HCT116 (cell line): ENCODE data around the gene SLC25A33. TPM values are rescaled to one million over a fixed set of nuclear protein-coding genes. Genes with fewer than 3 reads are reported as not detected.

ENCODE experiments used
- ATAC-seq: fragments of 200-7000 bp; cut with Tn5 transposase; 2 replicates; pipeline ENCODE4 v1.9.1; 2020; ENCODE audit warnings: mild to moderate bottlenecking, moderate library complexity
- BruUV-seq: library from RNA; stranded (reverse); fragments of 400-500 nt; replicated peaks from 2 replicates; lab custom pipeline; 2021; lab: Mats Ljungman, UMichigan
- CTCF ChIA-PET: fragments of 300-600 bp; sonication (Branson Sonifier 250); formaldehyde crosslinking; loops from one replicate; lab custom pipeline; 2021; ENCODE audit warnings: antibody characterized with exemption; lab: Charles Lee
- POLR2A ChIA-PET: fragments of 300-600, 350-600 bp; sonication (Branson Sonifier 250); formaldehyde crosslinking; loops from one replicate; lab custom pipeline; 2021; ENCODE audit warnings: antibody characterized with exemption; lab: Charles Lee
- RAD21 ChIA-PET, 2 experiments: fragments of 300-600 bp; sonication (Branson Sonifier 250); formaldehyde crosslinking; loops; one replicate each; lab custom pipeline; 2023; ENCODE audit warnings: low total read pairs in 2 of 2; ENCODE audit not compliant: uncharacterized antibody in 2 of 2, unreplicated experiment in 2 of 2, low non-redundant PET in 1 of 2; lab: Charles Lee
- DNase-seq: peaks from one replicate; pipeline ENCODE4 v3.0.0-alpha.2; 2010; ENCODE audit warnings: low read depth, low spot score
- H2AFZ ChIP-seq: fragments of 200-600 bp; shearing (Covaris generic), sonication (generic); 2 replicates; pipeline ENCODE4 v1.6.1; 2017; ENCODE audit warnings: low read depth, mixed run types, mixed read lengths, antibody characterized with exemption, low read length; ENCODE audit not compliant: poor library complexity, severe bottlenecking
- H3K27ac ChIP-seq: 2 replicates; pipeline ENCODE4 v1.5.1; 2012; ENCODE audit warnings: low read depth, low read length
- H3K27me3 ChIP-seq: fragments of 200-600 bp; sonication (generic); 2 replicates; pipeline ENCODE4 v1.6.1; 2016; ENCODE audit warnings: mixed run types, low read length, mixed read lengths; ENCODE audit not compliant: insufficient read depth
- H3K36me3 ChIP-seq, 2 experiments: fragments of 200-500 bp in 1 of 2; fragments of 200-600 bp in 1 of 2; sonication (Bioruptor generic) in 1 of 2; sonication (generic) in 1 of 2; 2 replicates each; pipeline versions ENCODE4 v1.5.1 to v1.6.1; 2014 to 2016; ENCODE audit warnings: low read length in 2 of 2, inconsistent platforms in 1 of 2, mixed read lengths in 1 of 2, mixed run types in 1 of 2; ENCODE audit not compliant: insufficient read depth in 2 of 2, control insufficient read depth in 1 of 2
- H3K4me1 ChIP-seq, 2 experiments: fragments of 200-600 bp in 1 of 2; sonication (generic) in 1 of 2; 2 replicates each; pipeline versions ENCODE4 v1.5.1 to v1.6.1; 2012 to 2017; ENCODE audit warnings: low read length in 2 of 2, inconsistent platforms in 1 of 2, mild to moderate bottlenecking in 1 of 2, mixed read lengths in 1 of 2, mixed run types in 1 of 2, moderate library complexity in 1 of 2; ENCODE audit not compliant: insufficient read depth in 2 of 2, control insufficient read depth in 1 of 2
- H3K4me2 ChIP-seq: fragments of 200-600 bp; sonication (generic); 2 replicates; pipeline ENCODE4 v1.6.1; 2017; ENCODE audit warnings: mixed run types, low read length, mixed read lengths
- H3K4me3 ChIP-seq, 2 experiments: fragments of 200-600 bp in 1 of 2; sonication (generic) in 1 of 2; replicated peaks in 1 of 2; 2 replicates each; pipeline ENCODE4 v1.5.1; 2011 to 2016; ENCODE audit warnings: low read length in 2 of 2, control low read depth in 1 of 2, low read depth in 1 of 2, mild to moderate bottlenecking in 1 of 2, mixed read lengths in 1 of 2, mixed run types in 1 of 2
- H3K79me2 ChIP-seq: fragments of 200-600 bp; sonication (generic); 2 replicates; pipeline ENCODE4 v1.6.1; 2017; ENCODE audit warnings: mild to moderate bottlenecking, mixed run types, low read length, moderate library complexity, mixed read lengths; ENCODE audit not compliant: insufficient read depth
- H3K9ac ChIP-seq: fragments of 200-600 bp; sonication (generic); 2 replicates; pipeline ENCODE4 v1.6.1; 2016; ENCODE audit warnings: low read length, mixed read lengths
- H3K9me2 ChIP-seq: fragments of 200-600 bp; sonication (generic), shearing (Covaris generic); 2 replicates; pipeline ENCODE4 v1.6.1; 2017; ENCODE audit warnings: mixed run types, mild to moderate bottlenecking, moderate library complexity; ENCODE audit not compliant: insufficient read depth
- H3K9me3 ChIP-seq, 2 experiments: fragments of 200-500 bp in 1 of 2; fragments of 200-600 bp in 1 of 2; sonication (Bioruptor generic) in 1 of 2; sonication (generic) in 1 of 2; 2 replicates each; pipeline ENCODE4 v1.6.1; 2014 to 2017; ENCODE audit warnings: low read length in 2 of 2, mixed read lengths in 2 of 2, inconsistent platforms in 1 of 2, low read depth in 1 of 2, mild to moderate bottlenecking in 1 of 2, mixed run types in 1 of 2, moderate library complexity in 1 of 2; ENCODE audit not compliant: control insufficient read depth in 1 of 2, insufficient read depth in 1 of 2
- H4K20me1 ChIP-seq: fragments of 200-600 bp; sonication (generic), shearing (Covaris generic); 2 replicates; pipeline ENCODE4 v1.6.1; 2017; ENCODE audit warnings: mixed run types, mild to moderate bottlenecking, moderate library complexity; ENCODE audit not compliant: insufficient read depth
- ATF3 ChIP-seq: IDR thresholded peaks from 2 replicates; pipeline ENCODE4 v1.6.1; 2012
- CEBPB ChIP-seq: IDR thresholded peaks from 2 replicates; pipeline ENCODE4 v1.6.1; 2012; ENCODE audit warnings: low read depth
- EZH2phosphoT487 ChIP-seq: fragments of 200-600 bp; IDR thresholded peaks from 2 replicates; pipeline ENCODE4 v1.6.1; 2018; ENCODE audit warnings: antibody characterized with exemption, borderline replicate concordance
- FOSL1 ChIP-seq: IDR thresholded peaks from 2 replicates; pipeline ENCODE4 v1.6.1; 2012; ENCODE audit warnings: low read depth
- POLR2AphosphoS5 ChIP-seq: IDR thresholded peaks from 2 replicates; pipeline ENCODE4 v1.6.1; 2011; ENCODE audit warnings: mild to moderate bottlenecking, low read depth, low read length, moderate library complexity
- REST ChIP-seq: IDR thresholded peaks from 2 replicates; pipeline ENCODE4 v1.6.1; 2012; ENCODE audit warnings: low read depth
- SIN3A ChIP-seq: IDR thresholded peaks from 2 replicates; pipeline ENCODE4 v1.6.1; 2012; ENCODE audit warnings: low read depth
- SP1 ChIP-seq: IDR thresholded peaks from 2 replicates; pipeline ENCODE4 v1.6.1; 2012; ENCODE audit warnings: low read depth
- ZNF274 ChIP-seq: fragments of 200-500 bp; sonication (Bioruptor generic); IDR thresholded peaks from 2 replicates; pipeline ENCODE4 v1.6.1; 2014; ENCODE audit warnings: mild to moderate bottlenecking, low read depth, low read length, inconsistent platforms
- intact Hi-C: fragments of 100-400 bp; cut with micrococcal nuclease; formaldehyde crosslinking; loops from 2 replicates; pipeline ENCODE4 v1.10.0; 2022
- total RNA-seq: library from RNA; stranded (reverse); gene quantifications from one replicate; pipeline ENCODE4 v1.2.1, GENCODE V29; 2021; ENCODE audit not compliant: unreplicated experiment
- TF ChIP-seq, protein P1 (sequence below), 3 experiments: fragments of 200-600 bp in 1 of 3; sonication (generic) in 1 of 3; IDR thresholded peaks in 2 of 3; conservative IDR thresholded peaks in 1 of 3; 2 replicates each; pipeline ENCODE4 v1.5.1; 2012 to 2017; ENCODE audit warnings: low read depth in 2 of 3, low read length in 2 of 3, antibody characterized with exemption in 1 of 3, borderline replicate concordance in 1 of 3, control low read depth in 1 of 3, mild to moderate bottlenecking in 1 of 3, mixed read lengths in 1 of 3, mixed run types in 1 of 3, moderate library complexity in 1 of 3; ENCODE audit not compliant: insufficient read depth in 1 of 3

SLC25A33 gene
- total RNA-seq, 1 experiment from 2014 or later, result 9.8 TPM

DNA sequence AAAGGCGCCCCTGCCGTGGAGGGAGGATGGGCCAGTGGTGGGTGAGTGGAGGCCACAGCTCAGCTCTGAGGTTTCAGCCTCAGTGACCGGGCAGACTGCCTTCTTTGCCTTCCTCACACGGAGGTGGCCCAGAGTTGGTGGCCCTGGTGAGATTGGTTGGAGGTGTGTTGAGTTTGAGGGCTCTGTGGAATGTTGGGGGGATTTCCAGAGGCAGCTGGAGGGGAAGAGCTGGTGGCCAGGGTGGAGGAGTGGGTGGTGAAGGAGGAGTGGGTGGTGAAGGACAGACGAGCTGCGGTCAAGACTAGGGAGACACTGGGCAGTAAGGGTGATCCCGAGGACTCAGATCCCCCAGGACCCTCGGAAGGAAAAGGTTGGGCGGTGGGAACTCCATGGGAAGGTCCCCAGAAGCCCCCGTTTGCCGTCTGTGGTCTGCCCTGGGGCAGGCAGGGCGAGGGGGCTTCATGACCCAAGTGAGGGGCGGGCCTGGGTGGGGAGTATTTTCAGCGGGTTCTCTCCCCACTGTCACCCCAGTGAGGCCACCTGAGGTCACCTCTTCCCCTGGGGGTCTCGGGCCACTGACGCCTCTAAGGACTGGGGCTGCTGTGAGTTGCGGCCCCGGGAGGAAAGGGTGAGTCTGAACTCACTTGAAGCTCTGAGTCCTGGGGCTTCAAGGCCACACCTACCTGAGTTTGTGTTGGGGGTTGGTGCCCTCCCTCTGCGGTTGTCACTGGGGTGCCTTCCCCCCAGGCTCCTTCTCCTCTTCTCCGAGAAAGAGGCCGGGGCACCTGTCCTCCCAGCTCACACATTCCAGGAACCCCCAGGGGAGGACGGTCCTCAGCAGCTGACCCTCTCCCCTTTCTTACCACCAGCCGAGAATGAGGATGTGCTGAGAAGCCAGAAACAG, 89.5 kb downstream of the SLC25A33 start (continued):
- TF ChIP-seq EZH2phosphoT487 (no peak), FOSL1 (no peak), SP1 (no peak)

- TF ChIP-seq ATF3 (no peak), REST (no peak), ZNF274 (no peak), CEBPB (no peak), SP1 (no peak), SIN3A (no peak), POLR2AphosphoS5 (no peak)
- TF ChIP-seq, protein P1, sequence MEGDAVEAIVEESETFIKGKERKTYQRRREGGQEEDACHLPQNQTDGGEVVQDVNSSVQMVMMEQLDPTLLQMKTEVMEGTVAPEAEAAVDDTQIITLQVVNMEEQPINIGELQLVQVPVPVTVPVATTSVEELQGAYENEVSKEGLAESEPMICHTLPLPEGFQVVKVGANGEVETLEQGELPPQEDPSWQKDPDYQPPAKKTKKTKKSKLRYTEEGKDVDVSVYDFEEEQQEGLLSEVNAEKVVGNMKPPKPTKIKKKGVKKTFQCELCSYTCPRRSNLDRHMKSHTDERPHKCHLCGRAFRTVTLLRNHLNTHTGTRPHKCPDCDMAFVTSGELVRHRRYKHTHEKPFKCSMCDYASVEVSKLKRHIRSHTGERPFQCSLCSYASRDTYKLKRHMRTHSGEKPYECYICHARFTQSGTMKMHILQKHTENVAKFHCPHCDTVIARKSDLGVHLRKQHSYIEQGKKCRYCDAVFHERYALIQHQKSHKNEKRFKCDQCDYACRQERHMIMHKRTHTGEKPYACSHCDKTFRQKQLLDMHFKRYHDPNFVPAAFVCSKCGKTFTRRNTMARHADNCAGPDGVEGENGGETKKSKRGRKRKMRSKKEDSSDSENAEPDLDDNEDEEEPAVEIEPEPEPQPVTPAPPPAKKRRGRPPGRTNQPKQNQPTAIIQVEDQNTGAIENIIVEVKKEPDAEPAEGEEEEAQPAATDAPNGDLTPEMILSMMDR (IDR thresholded peaks at IDR 0.05 in 2 of 3, conservative IDR thresholded peaks at IDR 0.05 in 1 of 3; ENCODE audit: borderline replicate concordance in 1 of 3, insufficient read depth in 1 of 3, low read depth in 2 of 3, low read length in 2 of 3), result no peak
- no peak for DNase-seq
- no peaks in the 10 kb centered on the region for H3K79me2 ChIP-seq
- no peak overlapping the region for H3K9ac ChIP-seq
- no peaks in the 10 kb centered on the region for H3K9me3 ChIP-seq
- no peaks in the 10 kb centered on the region for H3K27me3 ChIP-seq
- peaks cover 0 to 17% of the 10 kb centered on the region in 2 experiments; a peak in 2 of 4 replicates for H3K4me1 ChIP-seq
- ChIA-PET CTCF (no interaction called here), POLR2A (no interaction called here), RAD21 (no interaction called here)
- H3K4me3 ChIP-seq, result no peak overlapping the region
- no peaks in the 10 kb centered on the region for H3K36me3 ChIP-seq
- no peak overlapping the region for H3K27ac ChIP-seq
- H4K20me1 ChIP-seq, result no peaks in the 10 kb centered on the region
- H2AFZ ChIP-seq, result no peak overlapping the region
- BruUV-seq, result no TSS peak
- H3K4me2 ChIP-seq, result no peak overlapping the region
- H3K9me2 ChIP-seq, result no peaks in the 10 kb centered on the region
- no peak for ATAC-seq
- intact Hi-C loops, result loop anchor here (5.0 kb wide), 2 partner anchors 58 to 798 kb away; no protein-coding TSS in a partner anchor
Observed at GRCh38 chr1:9629445-9630201, 90.4 kb downstream of the SLC25A33 start.
